NCI-H1436 (cell line): ENCODE results near the gene TAPT1.
"Not testable (repeated sequence)": the region's sequence is repeated elsewhere in the genome, so short reads cannot be mapped to it uniquely, and the experiment has no call there.

Source experiments
- DNase-seq: peaks from one replicate; lab custom pipeline; 2025; lab: John Stamatoyannopoulos, UW

Gene TAPT1, protein sequence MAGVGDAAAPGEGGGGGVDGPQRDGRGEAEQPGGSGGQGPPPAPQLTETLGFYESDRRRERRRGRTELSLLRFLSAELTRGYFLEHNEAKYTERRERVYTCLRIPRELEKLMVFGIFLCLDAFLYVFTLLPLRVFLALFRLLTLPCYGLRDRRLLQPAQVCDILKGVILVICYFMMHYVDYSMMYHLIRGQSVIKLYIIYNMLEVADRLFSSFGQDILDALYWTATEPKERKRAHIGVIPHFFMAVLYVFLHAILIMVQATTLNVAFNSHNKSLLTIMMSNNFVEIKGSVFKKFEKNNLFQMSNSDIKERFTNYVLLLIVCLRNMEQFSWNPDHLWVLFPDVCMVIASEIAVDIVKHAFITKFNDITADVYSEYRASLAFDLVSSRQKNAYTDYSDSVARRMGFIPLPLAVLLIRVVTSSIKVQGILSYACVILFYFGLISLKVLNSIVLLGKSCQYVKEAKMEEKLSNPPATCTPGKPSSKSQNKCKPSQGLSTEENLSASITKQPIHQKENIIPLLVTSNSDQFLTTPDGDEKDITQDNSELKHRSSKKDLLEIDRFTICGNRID

DNA sequence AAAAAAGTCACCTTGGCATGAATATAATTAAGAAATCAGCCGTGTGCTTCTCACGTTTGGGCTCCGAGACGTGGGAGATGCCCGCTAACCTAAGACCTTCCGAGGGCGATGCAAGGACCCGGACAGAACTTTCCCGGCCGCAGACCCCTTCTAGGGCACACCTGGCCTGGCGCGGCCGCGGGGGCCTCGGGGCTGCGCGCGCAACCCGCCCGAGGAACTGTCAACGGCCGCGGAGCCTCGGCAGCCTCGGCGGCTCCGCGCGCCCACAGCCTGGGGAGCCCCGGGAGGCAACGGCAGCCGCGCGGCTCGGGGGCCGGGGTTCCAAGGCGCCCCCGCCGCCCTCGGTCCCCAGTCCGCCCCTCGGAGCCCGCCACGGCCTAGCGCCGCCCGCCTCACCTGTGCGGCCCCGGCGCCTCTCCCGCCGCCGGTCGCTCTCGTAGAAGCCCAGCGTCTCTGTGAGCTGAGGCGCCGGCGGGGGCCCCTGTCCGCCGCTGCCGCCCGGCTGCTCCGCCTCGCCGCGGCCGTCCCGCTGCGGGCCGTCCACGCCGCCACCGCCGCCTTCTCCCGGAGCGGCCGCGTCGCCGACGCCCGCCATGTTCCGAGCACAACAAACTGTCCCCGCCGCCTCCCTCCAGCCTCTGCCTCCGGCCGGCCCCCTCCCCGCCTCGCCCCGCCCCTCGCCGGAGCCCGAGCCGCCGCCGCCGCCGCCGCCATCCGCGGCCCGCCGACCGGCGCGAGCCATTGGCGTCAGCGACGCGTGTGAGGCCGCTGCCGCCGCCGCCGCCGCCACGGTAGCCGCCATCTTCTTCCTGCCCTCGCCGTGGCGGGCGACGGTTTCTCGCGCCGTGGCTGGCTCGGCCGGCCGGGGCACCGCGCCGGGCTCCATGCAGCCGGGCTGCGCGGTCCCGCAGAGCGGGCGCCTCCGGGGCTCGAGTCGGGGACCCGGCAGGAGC is at the start of gene TAPT1:
TAPT1 (minus strand) TSS at position 609 of the 953 bp plus-strand sequence; CDS start at position 595, 14 bp downstream.
- no peak for DNase-seq

DNA sequence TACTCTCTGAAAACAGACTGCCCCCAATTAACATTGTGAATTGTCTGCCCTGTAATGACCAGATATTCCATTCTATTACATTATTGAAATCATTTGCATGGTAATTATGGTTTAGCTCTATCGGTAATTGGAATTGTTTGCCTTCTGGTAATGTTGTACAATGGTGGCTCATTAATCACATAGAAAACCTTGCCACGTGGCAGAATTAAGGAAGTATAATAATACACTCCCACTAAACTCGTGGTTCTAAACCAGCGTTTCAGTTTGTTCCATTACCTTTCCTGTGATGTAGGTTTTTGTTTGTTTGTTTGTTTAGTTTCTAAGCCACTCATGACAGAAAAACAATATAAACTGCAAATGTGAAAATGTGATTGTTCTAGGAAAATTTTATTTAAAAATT is 45.1 kb upstream of the TAPT1 start:
- DNase-seq: no peak

DNA sequence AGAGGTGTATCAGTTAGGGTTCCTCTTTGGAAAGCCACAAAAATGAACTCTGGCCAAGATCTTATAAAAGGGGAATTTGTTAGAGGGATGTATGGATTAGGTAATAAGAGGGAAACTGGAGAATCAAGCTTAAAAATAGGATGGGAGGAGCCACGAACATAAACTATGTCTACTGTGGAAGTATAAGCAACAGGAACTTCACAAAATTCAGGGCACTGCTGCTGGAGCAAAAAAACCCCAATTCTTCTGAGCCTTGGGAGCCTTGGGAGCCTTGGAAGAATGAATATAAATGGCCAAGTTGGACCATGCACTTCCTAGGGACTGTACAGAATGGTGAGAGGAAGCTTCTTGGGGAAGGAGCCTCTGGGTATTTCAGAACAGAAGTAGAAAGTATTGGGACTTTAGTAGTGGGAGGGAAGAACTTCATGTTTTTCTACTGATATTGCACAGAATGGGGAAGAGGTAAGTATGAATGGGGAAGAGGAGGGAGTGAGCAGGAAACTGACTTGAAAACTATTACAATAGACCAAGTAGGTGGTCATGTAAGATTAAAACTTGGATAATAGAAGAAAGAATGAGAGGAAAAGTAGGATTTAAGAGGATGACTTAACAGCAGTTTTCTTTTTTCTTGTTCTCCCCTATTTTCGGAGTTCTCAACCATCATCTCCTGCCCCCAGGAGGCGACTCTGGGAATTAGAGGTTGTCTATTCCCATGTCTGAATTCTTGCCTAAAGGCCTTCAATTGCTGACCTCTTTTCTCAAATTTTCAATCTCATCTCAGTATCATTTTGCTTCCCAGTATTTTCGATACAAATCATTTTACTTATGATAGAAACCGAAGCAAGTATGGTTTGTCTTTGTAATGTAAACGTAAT is 44.4 kb upstream of the TAPT1 start:
- DNase-seq: no peak

DNA sequence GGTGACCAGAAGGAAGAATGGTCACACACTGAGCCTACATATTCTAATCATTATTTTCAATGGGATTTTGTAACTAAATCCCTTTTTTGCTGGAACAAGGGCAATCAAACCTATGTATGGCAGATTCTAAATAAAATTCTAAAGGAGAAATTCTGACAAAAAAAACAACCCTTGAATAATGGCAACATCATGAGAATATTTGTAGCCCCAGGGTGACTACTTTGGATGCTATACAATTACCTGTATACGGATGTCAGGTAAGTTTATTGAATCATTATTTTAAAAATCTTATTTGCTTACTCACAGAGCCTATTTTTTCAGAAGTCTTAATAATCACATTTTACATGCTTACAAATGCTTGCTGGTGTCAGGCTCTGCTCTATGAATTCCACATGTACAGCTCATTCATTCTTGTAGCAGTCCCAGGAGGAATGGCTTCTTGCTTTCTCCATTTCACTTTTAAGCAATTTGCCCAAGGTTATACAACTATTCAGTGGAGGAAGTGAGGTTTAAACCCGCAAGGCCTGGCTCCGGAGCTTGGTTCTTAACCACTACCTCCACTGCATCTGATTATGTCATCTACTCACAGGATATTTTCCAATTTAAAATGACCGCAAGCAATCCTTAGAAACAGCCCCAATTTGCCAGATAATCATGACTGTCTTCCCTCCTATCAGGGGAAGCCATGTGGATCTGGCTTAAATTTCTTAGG is 43.6 kb upstream of the TAPT1 start:
- DNase-seq: not testable (repeated sequence)

DNA sequence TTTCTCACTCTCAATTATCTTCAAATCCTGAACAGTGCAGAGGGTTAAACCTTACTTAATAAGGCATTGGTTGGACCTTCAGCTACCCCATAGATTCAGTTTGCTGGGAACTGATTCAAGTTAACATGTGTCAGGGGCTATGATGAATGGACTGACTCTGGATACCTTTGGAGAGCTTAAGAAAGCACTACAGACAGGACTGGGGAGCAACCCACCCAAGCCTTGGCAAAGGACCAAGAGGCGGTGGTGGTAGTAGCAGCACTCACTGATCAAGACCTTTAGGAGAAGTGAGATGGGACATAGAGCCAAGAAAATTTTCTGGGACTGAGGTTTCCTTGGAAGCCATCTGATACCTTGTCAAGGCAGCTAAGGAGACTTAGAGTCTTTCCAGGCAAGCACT is 43.0 kb upstream of the TAPT1 start:
- no peak for DNase-seq

DNA sequence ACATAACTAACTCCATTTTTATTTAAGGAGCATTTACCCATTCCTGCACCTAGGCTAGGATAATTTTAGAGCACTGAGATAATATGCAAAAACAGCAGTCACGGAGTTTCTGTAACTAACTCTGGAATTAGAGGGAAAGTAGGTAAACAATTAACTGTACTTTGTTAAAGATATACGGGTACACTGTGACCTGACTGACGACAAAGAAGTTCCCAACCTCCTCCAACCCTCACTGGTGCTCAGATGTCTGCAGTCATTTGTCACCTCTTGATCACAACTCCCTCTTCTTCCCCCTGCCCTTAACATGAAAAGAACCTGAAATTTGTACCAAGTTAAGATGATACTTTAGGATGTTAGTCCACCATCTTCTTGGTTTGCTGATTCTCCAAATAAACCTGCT is 42.0 kb upstream of the TAPT1 start:
- no peak for DNase-seq

DNA sequence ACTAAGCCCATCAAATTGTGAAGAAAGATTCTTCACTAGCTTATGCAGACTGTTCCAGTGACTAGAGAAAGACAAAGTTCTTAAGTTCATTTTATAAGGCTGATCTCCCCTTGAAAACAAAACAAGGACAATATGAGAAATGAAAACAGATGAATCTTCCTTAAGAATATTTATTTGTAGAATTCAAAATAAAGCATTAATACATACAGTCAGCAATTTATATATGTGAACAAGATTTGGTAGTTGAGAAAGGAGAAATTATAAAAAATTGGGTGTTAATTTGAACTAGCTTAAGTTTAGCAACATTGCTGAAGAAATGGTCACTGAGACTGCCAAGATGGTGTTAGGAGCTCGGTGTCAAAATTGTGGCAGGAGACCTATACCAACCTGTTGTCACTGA is 41.4 kb upstream of the TAPT1 start:
- no peak for DNase-seq

DNA sequence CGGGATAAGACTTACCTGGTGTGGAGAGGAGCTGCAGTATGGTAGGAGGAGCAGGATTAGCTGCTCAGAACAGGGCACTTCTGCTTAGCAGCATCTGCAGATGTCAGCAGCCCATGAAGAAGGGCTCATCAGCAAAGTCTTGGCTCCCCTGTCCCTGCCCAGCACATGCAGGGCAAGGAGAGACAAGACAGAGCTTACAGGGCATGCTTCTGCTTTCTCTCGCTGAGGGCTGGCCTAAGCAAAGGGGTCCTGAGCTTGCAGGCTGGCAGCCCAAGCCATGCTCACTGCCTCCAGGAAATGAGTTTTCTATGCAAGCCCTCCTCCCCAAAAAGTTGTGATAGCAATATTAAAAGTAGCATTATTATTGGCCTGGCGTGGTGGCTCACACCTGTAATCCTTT is 39.5 kb upstream of the TAPT1 start:
- no peak for DNase-seq

DNA sequence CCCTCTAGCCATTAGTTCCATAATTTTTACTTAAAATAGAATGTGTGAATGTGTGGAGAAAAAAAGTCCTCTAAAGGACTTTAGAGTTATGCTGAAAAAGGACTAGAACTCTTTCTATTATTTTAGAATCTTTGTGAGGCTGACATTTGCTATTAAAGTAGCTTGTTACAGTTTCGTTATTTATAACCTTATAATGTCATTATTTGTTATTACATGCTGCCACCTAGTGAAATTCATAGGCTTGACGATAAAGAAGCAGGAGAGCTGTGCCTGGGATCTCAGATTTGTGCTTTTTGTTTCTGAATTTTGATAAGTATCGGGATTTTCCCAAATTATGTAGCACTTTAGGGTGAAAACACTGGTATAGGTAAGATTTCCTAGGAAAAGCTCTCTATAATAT is 38.5 kb upstream of the TAPT1 start:
- DNase-seq: no peak

DNA sequence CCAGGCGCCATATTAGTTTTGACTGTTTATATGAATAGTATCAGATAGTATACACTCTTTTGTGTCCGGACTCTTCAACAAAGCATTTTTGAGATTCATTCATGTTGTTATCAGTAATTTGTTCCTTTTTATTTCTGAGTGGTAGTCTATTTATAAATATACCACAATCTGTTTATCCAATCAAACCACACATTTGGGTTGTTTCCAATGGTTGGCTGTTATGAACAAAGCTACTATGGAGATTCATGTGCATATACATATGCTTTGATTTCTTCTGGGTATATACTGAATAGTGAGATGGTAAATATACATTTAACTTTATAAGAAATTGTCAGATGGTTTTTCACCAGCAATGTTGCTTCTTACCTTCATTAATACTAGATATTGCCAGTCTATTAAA is 36.8 kb upstream of the TAPT1 start:
- no peak for DNase-seq

DNA sequence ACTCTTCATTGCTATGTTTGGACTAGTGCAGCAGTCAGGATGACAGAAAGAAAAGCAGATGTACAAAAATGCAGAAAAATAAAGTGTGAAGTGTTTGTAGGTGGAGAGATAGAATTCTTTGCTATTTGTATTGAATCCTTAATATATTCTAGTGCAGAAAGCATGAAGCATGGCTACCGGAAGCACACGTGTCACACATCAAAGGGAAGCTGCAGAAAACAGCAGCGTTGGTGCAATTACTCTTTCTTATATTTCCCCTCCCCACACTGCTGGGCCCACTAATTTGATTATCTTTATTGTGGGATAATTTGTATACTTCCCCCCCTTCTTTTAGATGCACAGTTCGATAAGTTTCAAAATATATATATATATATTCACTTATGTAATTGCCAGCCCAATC is 35.9 kb upstream of the TAPT1 start:
- no peak for DNase-seq

DNA sequence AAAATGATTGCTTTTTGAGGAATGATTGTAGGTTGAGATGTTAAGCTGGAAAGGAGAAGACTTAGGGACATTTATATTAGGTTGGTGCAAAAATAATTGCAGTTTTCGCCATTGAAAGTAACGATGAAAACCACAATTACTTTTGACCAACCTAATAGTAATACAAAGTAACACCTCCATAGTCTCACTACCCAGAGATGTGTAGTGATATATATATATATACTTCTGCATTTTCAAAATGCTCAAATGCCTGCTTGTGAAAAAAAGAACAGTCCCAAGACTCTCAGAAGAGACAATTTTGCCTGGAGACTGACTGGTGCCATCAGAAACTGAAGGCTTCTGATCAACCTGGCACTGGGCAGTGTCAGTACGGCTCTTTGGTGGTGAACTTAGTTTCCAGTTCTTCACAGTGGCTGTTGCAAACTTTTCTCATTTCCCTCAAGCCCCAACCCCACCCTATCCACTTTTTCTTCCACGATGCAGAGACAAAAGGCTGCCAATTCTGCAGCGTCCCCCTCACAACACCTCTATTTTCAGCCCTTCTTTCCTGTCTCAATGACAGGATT is 35.1 kb upstream of the TAPT1 start:
- no peak for DNase-seq

DNA sequence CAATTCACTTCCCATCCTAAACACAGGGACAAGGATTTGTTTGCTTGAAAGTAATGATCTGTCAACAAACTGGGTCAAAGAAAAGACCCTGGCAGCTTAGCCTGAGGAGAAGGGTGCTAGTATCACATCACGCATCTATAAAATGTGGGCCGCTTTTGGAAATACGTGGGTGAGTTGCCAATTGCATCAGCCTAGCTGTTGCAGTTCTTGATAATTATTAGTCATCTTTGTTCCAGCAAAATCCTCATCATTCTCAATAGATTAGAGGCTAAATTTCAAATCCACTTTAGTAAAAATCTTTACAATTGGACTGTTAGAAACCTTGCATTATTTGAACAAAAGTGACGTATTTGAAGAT is 33.6 kb upstream of the TAPT1 start:
- no peak for DNase-seq

DNA sequence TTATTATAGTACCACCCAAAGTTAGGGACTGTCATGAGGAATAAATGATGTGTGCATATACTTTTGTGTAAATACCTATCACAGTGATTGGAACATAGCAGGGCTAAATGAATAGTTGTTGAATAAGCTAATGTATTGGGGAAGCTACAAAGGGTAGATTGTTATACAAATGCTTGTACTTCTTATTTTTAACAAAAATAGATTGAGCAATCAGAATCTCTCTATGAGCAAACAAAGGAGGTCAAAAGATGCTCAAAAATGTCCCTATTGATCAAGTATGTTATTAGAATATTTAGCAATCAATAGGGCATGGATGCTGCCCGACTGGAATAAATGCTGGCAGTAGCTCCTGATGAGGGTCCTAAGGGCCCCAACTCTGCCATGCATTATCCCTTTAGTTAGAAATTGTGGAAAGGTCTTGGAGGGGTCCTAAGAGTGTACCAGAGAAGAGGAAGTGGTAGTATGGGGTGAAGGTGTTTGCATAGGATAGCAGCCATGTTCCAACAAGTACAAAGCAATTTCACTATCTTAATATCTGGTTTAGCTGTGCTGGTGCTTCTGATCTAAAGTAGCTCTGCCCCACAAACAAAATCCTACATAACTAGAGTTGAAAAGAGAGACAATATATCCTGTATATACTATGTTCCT is 33.1 kb upstream of the TAPT1 start:
- DNase-seq: no peak

DNA sequence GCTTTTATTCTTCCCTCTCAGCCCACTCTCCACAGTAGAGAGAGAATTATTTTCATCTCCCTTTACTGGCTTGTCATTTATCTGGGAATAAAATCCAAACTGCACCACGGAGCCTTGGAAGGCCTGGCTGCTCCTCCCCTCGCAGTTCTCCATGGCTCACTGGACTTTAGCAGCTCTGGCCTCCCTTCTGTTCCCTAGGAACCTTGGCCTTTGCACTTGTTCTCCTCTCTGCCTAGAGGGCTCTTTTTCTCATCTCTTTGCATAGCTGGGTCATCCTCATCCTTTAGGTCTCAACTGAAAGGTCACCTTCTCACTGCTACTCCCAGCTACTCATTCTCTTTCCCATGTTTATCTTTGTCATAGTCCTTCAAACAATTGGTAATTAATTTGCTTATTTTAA is 31.3 kb upstream of the TAPT1 start:
- no peak for DNase-seq

DNA sequence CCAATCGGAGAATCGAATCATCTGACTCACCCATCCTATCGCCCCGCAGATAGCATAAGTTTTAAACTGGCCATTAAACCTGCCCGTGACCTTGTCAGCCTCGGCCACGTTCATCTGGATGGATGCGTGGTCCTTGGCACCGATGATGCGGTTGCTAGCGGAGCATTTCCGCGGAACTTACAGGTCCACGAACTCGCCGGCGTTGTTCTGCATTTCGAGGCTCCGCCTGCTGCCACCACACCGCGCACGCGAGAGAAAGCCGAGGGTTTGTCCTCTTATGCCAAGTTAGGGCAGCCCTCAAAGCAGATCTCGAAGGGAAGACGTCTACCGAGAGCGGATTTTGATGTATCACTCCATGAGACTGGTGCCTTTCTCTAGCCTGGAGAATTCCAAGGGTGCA is 30.1 kb upstream of the TAPT1 start:
- DNase-seq: no peak

DNA sequence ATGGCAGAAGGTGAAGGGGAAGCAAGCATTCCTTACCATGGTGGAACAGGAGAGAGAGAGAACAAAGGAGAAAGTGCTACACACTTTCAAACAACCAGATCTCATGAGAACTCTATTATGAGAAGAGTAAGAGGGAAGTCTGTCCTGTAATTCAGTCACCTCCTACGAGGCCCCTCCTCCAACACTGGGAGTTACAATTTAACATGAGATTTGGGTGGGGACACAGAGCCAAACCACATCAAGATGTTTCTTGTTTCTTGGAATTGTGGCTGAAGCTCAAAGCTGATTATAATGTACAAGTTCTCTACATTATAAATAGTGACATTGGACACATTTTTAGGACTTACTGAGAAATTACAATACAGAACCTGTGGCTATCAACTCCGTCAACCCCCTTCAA is 29.5 kb upstream of the TAPT1 start:
- DNase-seq: no peak

DNA sequence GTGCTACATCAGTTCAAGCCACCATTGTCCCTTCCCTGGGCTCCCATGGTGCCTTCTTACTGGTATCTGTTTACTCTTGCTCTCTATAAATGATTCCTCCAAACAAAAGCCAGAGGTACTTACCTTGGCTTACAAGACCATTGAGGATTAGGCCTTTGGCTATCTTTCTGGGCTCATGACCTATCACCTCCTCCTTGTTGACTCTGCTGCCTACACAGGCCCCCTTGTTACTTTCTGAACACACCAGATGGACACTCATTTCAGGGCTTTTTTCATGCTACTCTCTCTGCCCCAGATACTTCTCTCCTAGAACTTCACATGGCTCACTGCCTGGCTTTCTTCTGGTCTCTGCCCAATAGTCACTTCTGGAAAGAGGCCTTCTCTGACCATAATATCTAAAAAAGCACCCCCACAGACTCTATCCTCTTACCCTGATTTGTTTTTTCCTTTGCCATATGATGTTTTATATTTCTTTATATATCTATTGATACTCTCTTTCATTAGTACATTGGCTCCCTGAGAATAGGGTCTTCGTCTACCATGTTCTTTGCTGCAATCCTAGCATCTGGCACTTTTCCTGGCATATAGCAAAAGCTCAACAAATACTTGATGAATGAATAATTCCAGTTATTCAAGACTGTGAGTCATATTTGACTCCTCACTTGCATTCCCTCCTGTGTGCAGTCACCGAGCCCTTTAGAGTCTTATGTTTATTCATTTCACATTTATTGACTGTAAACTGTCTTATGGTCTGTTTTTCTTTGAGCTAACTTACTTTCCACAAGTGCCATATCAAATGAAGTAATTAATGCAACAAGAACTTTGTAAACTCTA is 27.1 kb upstream of the TAPT1 start:
- DNase-seq: no peak

DNA sequence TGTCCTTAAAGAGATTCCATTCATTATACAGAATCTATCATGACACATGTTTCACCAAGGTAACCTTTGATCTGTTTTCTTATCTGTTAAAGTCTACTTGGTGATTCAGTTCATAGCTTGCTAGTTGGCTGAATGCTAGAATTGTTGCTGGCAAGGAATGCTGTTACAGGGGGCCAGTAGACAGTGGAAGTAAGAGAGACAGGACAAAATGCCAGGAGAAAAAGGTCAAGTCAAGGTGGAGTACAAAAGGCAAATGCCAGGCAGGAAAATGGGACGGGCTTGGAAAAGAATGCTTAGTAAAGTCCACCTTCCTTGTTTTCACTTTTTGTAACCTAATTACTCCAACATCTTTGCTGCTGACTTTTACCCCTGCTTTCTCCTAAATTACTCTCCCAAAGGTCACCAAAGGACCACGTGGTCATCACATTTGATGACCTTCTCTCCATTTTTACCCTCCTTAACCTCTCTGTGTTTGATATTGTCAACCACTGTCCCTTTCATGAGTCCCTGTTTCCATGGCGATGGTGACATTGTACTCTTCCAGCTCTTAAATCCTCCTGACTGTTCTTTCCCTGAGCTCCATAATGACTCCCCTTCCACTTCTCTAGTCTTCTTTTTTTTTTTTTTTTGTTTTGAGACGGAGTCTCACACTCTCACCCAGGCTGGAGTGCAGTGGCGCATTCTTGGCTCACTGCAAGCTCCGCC is 24.5 kb upstream of the TAPT1 start:
- no peak for DNase-seq
